Natural killer cell (primary cell): ENCODE measurements around the gene NTM. TPM values are rescaled to one million over a fixed set of nuclear protein-coding genes. Genes with fewer than 3 reads are reported as not detected.

Source experiments
- ATAC-seq, 3 donors: fragments of 150-1000 bp in 2 of 3; fragments of 200-7000 bp in 1 of 3; cut with Tn5 transposase; 1 replicate in 1 of 3; 2 replicates in 2 of 3; pipeline ENCODE4 v1.10.0; 2021; ENCODE audit warnings: mild to moderate bottlenecking in 2 of 3, moderate library complexity in 2 of 3
- DNase-seq, 2 donors: peaks; one replicate each; pipeline versions ENCODE4 v3.0.0 to v3.0.0-alpha.2; 2013 to 2021; ENCODE audit warnings: mixed read lengths in 1 of 2
- H3K27ac ChIP-seq: one replicate; pipeline ENCODE4 v1.5.1; 2013; ENCODE audit warnings: mild to moderate bottlenecking, low read length
- H3K27me3 ChIP-seq: one replicate; pipeline ENCODE4 v1.6.1; 2013; ENCODE audit warnings: low read length; ENCODE audit not compliant: control insufficient read depth, insufficient read depth
- H3K36me3 ChIP-seq: one replicate; pipeline ENCODE4 v1.6.1; 2013; ENCODE audit warnings: low read length; ENCODE audit not compliant: control insufficient read depth, insufficient read depth
- H3K4me1 ChIP-seq: one replicate; pipeline ENCODE4 v1.6.1; 2013; ENCODE audit warnings: low read length; ENCODE audit not compliant: control insufficient read depth, insufficient read depth
- H3K4me3 ChIP-seq: one replicate; pipeline ENCODE4 v1.5.1; 2013; ENCODE audit warnings: low read length
- H3K9me3 ChIP-seq: one replicate; pipeline ENCODE4 v1.6.1; 2013; ENCODE audit warnings: low read length; ENCODE audit not compliant: control insufficient read depth, insufficient read depth
- H3K27ac Mint-ChIP-seq, 2 donors: one replicate each; pipeline ENCODE4 v1.8.0; 2022; ENCODE audit warnings: mild to moderate bottlenecking in 2 of 2, mixed read lengths in 2 of 2, moderate library complexity in 1 of 2
- H3K27me3 Mint-ChIP-seq, 2 donors: one replicate each; pipeline ENCODE4 v1.8.0; 2022; ENCODE audit warnings: low read depth in 2 of 2, mixed read lengths in 2 of 2
- H3K36me3 Mint-ChIP-seq: one replicate; pipeline ENCODE4 v1.8.0; 2022; ENCODE audit warnings: mixed read lengths
- H3K4me1 Mint-ChIP-seq, 2 donors: one replicate each; pipeline ENCODE4 v1.8.0; 2022; ENCODE audit warnings: mixed read lengths in 2 of 2
- H3K4me3 Mint-ChIP-seq: one replicate; pipeline ENCODE4 v1.8.0; 2022; ENCODE audit warnings: mild to moderate bottlenecking, moderate library complexity, mixed read lengths
- H3K9me3 Mint-ChIP-seq, 2 donors: one replicate each; pipeline ENCODE4 v1.8.0; 2022; ENCODE audit warnings: mixed read lengths in 2 of 2
- WGBS: methylation state at CpG from one replicate; pipeline ENCODE4 v1.1.7; 2013; ENCODE audit warnings: missing lambda C conversion rate; ENCODE audit not compliant: insufficient coverage; 5-methylcytosine and 5-hydroxymethylcytosine counted together
- intact Hi-C: fragments of 100-400 bp; cut with micrococcal nuclease; formaldehyde crosslinking; loops from one replicate; pipeline ENCODE4 v1.14.2; 2022
- total RNA-seq, 4 donors: library from RNA; stranded (reverse); fragments of 120-200 nt in 1 of 4; gene quantifications; one replicate each; pipeline versions ENCODE4 v1.2.3 to v1.2.4, GENCODE V29; 2013 to 2022
- TF ChIP-seq, protein P1 (sequence below): fragments of 200-600 bp; IDR thresholded peaks from one replicate; pipeline ENCODE4 v1.8.0; 2022; ENCODE audit warnings: antibody characterized with exemption

NTM gene
- total RNA-seq, 3 donors from 2014 or later (not counting 1 experiment from before 2014, with no cell fraction given), result not detected

DNA sequence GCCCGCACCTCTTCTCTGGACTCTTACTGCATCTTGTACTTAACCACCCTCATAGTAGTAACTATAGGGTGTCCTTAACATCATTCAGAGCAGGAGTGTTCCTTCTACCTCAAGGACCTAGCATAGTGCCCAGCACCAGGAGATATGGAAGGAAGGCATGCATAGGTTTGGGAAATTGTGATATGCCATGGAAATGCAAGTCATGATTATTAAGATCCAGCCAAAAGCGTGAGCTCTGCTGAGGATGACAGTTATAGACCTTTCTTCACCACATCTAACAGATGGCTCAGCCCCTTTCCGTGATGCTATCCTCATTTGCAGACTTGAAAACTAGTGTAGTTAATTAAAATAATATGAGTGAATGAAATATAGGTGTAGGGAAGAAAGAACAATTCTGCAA is 746.1 kb downstream of the NTM start:
- no peaks in the 10 kb centered on the region for H3K9me3 Mint-ChIP-seq
- Histone ChIP-seq H3K4me3 (no peak overlapping the region), H3K27ac (no peak overlapping the region), H3K4me1 (no peaks in the 10 kb centered on the region), H3K9me3 (no peaks in the 10 kb centered on the region), H3K36me3 (no peaks in the 10 kb centered on the region), H3K27me3 (no peaks in the 10 kb centered on the region)
- intact Hi-C loops, result no loop called here
- no peak overlapping the region for H3K27ac Mint-ChIP-seq
- H3K4me3 Mint-ChIP-seq, result no peak overlapping the region
- no peaks in the 10 kb centered on the region for H3K36me3 Mint-ChIP-seq
- no peak for DNase-seq
- 100% methylated on average over 1 of the region's 3 CpGs for WGBS
- ATAC-seq, result no peak
- H3K4me1 Mint-ChIP-seq, result no peaks in the 10 kb centered on the region
- TF ChIP-seq, protein P1, sequence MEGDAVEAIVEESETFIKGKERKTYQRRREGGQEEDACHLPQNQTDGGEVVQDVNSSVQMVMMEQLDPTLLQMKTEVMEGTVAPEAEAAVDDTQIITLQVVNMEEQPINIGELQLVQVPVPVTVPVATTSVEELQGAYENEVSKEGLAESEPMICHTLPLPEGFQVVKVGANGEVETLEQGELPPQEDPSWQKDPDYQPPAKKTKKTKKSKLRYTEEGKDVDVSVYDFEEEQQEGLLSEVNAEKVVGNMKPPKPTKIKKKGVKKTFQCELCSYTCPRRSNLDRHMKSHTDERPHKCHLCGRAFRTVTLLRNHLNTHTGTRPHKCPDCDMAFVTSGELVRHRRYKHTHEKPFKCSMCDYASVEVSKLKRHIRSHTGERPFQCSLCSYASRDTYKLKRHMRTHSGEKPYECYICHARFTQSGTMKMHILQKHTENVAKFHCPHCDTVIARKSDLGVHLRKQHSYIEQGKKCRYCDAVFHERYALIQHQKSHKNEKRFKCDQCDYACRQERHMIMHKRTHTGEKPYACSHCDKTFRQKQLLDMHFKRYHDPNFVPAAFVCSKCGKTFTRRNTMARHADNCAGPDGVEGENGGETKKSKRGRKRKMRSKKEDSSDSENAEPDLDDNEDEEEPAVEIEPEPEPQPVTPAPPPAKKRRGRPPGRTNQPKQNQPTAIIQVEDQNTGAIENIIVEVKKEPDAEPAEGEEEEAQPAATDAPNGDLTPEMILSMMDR, result no peak
- H3K27me3 Mint-ChIP-seq, result no peaks in the 10 kb centered on the region

DNA sequence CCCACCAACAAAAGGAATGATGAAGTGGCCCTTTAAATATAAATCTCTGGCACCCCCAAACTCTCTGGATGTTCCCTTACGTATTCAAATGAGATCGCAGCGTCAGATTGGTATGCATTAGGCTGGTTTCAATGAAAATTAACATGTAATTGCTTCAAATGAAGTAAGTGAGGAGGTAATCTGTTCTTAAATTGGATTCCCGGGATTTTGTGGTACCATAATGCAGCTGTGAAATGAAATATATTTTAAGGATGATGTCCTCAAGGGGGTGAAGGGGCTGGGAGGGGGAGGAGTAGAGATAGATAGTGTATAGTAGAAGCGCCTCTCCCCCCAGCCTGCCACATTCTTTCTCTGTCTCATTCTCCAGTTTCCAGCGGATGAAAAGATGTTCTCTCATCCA is 748.2 kb downstream of the NTM start:
- 85% methylated on average over 5 of the region's 6 CpGs for WGBS
- H3K4me1 Mint-ChIP-seq, result no peaks in the 10 kb centered on the region

DNA sequence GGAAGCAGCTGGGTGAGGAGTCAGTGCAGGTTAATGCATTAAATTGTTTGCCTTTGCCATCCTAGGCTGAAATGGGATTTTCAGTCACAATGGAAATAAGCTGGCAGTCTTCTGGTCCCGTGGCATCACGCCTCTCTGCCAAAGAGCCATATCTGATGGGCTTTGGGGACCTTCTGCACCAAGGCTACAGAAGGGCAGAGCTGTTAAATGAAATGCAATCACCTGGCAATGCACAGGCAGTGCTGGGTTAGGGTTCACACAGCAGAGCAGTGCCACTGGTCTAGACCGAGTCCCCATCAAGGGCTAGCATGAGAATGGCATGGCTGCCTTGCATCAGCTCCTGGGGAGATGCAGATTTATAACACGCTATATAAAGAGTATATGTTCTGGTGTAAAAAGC is 749.2 kb downstream of the NTM start:
- no peak for DNase-seq

More for the DNA sequence above, 748.2 kb downstream of the NTM start:
- Mint-ChIP-seq H3K36me3 (no peaks in the 10 kb centered on the region), H3K4me3 (no peak overlapping the region), H3K9me3 (no peaks in the 10 kb centered on the region), H3K27me3 (no peaks in the 10 kb centered on the region), H3K27ac (no peak overlapping the region)
- ATAC-seq, result no peak
- no peak overlapping the region for H3K27ac ChIP-seq
- no peak for DNase-seq
- H3K4me3 ChIP-seq, result no peak overlapping the region
- H3K9me3 ChIP-seq, result no peaks in the 10 kb centered on the region
- H3K27me3 ChIP-seq, result no peaks in the 10 kb centered on the region
- H3K36me3 ChIP-seq, result no peaks in the 10 kb centered on the region
- intact Hi-C loops, result no loop called here
- TF ChIP-seq, protein P1, result no peak
- H3K4me1 ChIP-seq, result no peaks in the 10 kb centered on the region

DNA sequence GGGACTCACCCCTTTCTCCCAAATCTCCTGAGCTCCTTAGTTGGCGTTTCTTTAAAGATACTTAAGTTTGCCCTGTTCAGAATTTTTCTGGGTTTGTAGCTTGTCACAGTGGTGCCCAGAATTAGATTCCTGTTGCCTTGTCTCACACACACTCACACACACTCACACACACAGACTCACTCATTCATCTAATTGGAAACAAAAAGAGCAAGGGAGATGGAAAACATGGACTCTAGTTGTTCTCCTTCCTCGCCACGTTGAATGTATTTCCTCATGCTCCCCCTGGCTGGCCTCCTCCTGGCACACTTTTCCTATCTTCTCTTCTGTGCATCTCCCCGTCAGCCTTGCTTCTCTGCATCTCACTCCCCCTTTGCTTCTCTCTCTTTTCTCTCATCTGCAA is 752.3 kb downstream of the NTM start:
- 68% methylated on average over 4 of the region's 4 CpGs for WGBS
- DNase-seq (no peak), ATAC-seq (no peak)
- TF ChIP-seq, protein P1, result no peak
- H3K27me3 Mint-ChIP-seq, result no peaks in the 10 kb centered on the region
- peaks cover 3% of the 10 kb centered on the region for H3K9me3 ChIP-seq
- no peak overlapping the region for H3K4me3 Mint-ChIP-seq
- no peak overlapping the region for H3K27ac Mint-ChIP-seq
- no peaks in the 10 kb centered on the region for H3K36me3 ChIP-seq
- no peaks in the 10 kb centered on the region for H3K4me1 Mint-ChIP-seq
- peaks cover 0 to 2% of the 10 kb centered on the region in 2 donors for H3K9me3 Mint-ChIP-seq
- no peaks in the 10 kb centered on the region for H3K4me1 ChIP-seq
- no peak overlapping the region for H3K4me3 ChIP-seq
- H3K27me3 ChIP-seq, result no peaks in the 10 kb centered on the region
- no peak overlapping the region for H3K27ac ChIP-seq
- intact Hi-C loops, result no loop called here
- H3K36me3 Mint-ChIP-seq, result no peaks in the 10 kb centered on the region

More for the DNA sequence above, 749.2 kb downstream of the NTM start:
- Histone ChIP-seq H3K36me3 (no peaks in the 10 kb centered on the region), H3K4me3 (no peak overlapping the region), H3K27ac (no peak overlapping the region), H3K4me1 (no peaks in the 10 kb centered on the region), H3K27me3 (no peaks in the 10 kb centered on the region), H3K9me3 (peaks cover 2% of the 10 kb centered on the region)
- 77% methylated on average over 4 of the region's 4 CpGs for WGBS
- TF ChIP-seq, protein P1, result no peak
- H3K27me3 Mint-ChIP-seq, result no peaks in the 10 kb centered on the region
- H3K27ac Mint-ChIP-seq, result no peak overlapping the region
- H3K4me1 Mint-ChIP-seq, result no peaks in the 10 kb centered on the region
- H3K36me3 Mint-ChIP-seq, result no peaks in the 10 kb centered on the region
- intact Hi-C loops, result no loop called here
- H3K4me3 Mint-ChIP-seq, result no peak overlapping the region
- ATAC-seq, result no peak
- H3K9me3 Mint-ChIP-seq, result peaks cover 0 to 2% of the 10 kb centered on the region in 2 donors
